HG03460 (cell line): Measurements from ENCODE around the gene BCAS4.

Experiments
- ATAC-seq: cut with Tn5 transposase; IDR thresholded peaks from one replicate; pipeline ENCODE4 v1.9.1; 2021; ENCODE audit not compliant: unreplicated experiment

BCAS4 gene

DNA sequence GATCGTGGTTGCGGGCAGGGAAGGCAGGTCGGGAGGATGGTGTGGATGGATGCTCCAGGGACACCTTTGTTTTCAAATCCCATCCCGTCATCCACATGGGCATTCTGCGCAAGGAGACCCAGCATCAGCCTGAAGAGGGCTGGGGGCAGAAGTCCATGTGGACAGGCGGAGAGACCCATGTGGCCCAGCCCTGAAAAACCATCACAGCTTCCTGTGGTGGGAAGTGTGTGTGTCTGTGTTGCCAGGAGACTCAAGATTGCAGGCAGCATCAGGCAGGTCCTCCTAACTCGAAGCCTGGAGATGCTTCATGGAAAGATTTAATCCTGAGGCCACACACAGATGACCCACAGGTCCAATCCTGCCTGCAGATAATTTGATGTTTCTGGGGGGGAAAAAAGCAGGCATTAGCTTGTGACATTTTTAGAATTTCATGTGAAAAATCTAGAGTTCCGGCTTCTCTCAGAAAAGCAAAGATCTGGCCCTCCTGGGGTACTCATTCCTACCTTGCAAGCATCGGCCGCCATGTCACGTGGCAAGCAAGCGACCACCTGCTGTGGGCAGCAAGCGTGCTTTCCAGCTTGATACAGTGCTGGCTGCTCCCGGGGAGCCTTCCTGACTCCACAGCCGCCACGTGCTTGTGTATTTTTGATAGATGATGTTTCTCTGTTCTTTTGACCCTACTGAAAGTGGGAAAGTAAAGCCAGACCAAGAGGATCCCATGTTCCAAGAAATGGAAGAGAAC lies 25.8 kb downstream of the BCAS4 start:
- no peak for ATAC-seq

DNA sequence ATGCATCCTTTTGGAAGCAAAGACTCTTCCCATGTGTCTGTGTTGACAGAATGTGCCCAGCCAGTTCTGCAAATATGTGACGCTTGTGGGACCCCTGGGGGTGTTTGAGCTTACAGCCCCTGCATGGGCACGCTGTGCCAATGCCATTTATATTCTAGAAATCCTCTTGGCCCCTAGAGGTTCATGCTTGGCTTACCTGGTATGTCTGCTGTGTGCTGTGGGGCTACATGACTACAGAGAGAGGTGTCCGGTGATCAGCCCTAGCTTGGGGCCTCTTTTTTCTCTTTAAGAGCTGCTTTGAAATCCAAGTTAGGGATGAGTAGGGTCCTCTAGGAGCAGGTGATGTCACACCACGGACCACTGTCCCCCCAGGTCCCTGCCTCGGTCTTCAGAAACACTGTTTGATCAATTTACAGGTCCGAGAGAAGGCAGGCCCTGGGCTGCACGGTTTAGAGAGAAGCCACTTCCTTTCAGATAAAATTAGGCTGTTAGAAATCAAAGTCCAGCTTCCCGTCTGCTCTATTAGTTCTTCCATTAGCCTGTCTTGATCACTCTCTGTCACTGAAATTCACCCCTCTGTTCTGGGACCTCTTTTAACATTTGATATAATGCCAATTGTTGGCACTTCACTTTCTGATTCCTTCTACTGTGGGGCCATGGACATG lies 26.5 kb downstream of the BCAS4 start:
- no peak for ATAC-seq

DNA sequence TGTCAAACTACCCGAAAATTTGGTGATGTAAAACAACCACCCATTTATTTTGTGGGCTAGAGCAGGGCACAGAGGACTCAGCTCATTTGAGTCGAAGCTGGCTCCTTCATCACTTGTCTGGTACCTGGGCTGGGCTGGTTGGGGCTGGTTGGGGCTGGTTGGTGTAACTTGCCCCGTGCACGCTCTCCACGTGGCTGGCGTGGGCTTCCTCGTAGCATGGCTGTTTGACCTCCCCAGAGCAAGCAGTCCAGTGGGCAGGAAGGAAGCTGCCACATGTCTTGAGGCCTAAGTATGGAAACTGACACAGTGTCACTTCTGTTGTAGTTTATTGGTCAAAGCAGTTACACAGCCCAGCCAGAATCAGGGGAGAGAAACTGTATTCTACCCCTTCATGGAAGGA lies 27.1 kb downstream of the BCAS4 start:
- ATAC-seq: no peak

DNA sequence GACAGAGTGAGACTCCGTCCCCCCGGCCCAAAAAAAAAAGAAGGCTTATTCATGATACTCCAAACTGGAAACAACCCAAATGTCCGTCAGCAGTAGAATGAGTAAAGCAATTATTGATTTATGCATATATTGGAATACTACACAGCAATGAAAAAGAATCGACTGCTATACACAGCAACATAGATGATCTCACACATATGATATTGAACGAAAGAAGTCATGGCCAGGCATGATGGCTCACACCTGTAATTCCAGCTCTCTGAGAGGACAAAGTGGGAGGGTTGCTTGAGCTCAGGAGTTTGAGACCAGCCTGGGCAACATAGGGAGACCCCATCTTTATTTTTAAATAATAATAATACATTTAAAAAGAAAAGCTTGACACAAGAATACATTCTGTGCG lies 28.5 kb downstream of the BCAS4 start:
- no peak for ATAC-seq

DNA sequence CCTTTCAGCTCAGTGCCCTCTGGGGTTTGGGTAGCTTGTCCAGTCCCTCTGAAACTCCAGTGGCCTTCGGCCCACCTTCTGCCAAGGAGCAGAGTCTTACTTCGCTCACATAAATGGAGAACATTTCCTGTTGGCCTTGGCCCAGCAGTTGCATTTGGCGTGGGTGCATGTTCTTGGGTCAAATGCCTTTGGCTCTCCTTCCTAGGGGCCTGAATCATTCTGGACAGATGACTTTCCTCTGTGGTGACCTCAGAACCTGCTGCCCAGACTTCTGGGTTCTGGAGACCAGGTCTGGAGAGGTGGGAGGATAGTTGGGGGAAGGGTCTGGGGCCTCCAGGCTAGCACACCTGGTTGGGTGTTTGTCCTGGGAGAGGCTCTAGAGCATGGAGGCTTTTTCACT lies 29.3 kb downstream of the BCAS4 start:
- no peak for ATAC-seq

DNA sequence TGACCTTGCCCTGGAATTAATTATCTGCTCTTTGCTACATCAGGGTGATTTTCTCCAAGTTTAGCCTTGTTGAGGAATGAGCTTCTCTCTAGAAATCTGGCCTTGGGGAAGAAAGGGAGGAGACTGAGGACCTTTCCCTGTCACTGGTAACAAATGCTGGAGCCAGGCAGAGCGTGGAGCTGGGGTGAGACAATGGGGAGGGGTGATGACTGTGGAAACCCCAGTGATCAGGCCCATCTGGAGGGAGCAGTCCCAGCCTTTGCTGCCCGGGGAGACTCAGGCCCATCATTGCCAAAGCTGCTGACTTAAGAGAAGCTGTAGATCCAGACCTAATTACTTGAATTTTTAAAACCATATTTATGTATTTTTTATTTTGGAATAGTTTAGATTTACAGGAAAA lies 31.3 kb downstream of the BCAS4 start:
- ATAC-seq: no peak

DNA sequence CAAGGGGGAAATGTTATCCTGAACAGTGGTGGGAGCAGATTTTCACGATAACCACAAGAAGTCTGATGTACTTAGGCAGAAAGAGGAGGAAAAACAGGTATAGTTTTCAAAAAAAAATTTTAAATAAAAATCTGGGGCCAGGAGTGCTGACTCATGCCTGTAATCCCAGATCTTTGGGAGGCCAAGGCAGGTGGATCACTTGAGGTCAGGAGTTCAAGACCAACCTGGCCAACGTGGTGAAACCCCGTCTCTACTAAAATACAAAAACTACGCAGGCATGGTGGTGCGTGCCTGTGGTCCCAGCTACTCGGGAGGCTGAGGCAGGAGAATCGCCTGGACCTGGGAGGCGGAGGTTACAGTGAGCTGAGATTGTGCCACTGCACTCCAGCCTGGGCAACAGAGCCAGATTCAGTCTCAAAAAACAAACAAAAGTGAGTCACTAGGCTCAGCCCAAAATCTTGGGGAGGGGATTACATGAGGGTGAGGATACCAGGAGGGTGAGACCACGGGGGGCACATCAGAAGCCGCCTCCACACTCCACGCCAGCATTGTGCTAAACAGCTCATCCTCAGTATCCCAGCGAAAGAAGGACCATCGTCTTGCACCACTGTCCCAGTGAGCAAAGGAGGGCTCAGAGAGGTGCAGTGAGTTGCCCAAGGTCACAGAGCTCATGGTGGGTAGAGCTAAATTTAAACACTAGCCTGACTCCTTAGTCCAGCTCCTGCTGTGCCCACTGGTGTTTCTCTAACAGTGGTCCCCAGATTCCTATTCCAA lies 33.7 kb downstream of the BCAS4 start:
- no peak for ATAC-seq

DNA sequence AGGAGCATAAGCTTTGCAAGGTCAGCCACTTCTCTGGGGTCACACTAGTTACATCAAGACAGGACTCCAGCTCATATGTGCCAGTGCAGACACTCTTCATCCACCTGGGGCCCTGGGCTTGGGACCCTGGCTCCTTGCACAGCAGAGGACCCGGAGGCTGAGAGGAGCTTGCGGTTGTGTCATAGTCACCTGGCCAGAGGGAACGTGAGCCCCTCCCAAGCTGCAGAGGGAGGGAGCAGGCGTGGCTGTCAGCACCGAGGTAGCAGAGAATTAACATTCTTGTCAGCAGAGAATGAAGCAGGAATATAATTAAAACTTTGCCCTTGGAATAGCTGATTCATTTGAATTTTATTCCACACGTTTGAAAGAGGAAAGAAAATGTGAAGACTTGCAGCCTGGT lies 36.8 kb downstream of the BCAS4 start:
- no peak for ATAC-seq

DNA sequence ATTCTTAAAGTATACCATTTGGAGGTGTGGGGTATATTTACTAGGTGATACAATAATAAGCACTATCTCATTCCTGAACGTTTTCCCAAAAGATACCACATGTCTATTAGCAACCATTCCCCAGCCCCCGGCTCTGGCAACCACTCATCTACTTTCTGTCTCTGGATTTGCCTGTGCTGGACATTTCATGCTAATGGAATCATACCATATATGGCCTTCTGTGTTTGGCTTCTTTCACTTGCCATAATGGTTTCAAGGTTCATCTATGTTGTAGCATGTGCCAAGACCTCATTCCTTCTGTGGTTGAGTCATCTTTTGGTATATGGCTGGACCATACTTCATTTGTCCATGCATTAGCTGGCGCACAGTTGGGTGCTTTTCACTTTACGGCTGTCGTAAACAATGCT lies 39.7 kb downstream of the BCAS4 start:
- no peak for ATAC-seq

DNA sequence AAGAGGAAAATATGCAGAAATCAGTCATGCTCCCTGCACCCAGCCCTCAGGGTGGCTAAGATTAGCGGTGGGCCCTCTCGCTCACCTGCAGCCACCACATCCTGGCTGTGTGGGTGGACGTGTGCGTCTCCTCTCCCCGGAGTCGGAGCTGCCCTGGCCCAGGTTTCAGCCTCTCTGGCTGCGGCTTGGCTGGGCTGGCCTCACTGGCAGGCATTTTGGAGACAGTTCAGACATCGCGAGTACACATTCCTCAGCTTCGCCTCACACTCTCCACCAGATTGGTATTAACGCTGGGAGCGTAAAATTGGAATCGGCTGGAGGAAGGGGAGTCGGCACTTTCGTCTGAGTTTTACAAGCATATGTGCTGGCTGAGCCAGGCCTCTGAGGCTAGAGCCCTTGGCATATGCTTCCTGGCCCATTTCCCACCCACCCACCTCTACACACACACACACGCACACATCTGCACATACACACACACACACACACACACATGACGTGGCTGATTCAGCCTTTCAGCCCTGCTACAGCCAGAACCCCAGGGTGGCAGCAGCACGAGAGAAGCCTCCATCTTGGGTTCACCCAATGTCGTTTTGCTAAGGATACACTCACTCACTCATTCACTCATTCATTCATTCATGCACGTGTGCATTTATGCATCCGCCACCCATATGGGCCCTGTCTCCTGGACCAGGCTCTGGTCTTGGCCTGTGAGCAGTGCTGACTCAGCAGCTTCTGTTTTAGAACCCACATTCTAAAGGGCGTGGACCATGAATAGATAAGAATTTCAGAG lies 42.9 kb downstream of the BCAS4 start:
- ATAC-seq: peak; percentile 71

DNA sequence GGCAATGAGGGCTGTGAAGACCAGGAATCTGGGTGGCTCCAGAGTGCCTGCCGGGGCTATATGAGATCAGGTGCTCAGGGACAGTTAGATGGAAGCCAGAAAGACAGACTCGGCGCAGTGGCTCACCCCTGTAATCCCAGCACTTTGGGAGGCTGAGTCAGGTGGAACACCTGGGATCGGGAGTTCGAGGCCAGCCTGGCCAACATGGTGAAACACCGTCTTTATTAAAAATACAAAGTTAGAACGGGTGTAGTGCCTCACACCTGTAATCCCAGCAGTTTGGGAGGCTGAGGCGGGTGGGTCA lies 43.4 kb downstream of the BCAS4 start:
- ATAC-seq: no peak

DNA sequence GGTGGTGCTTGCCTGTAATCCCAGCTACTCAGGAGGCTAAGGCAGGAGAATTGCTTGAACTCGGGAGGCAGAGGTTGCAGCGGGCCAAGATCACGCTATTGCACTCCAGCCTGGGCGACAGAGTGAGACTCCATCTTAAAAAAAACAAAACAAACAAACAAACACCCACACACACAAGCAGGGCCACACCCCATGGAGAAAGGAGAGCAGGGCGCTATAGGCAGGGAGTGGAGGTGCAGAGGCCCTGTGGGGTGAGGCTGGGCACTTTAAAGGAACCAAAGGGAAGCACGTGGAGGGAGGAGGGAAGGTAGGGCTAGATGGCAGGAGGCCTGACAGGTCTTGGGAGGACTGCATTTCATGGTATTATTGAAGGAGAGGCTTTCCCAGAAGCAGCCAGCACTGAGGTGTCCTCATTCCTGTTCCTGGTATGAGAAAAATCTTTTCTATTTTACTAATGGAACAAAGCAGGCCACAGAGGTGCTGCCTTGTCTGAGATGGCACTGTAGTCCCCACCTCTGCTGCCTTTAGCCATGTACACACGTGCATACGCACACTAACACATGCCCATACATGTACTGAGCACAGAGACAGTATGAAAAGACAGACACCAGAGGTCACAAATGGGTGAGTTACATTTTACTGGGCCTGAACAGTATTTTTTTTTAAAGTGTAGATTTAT lies 44.0 kb downstream of the BCAS4 start:
- ATAC-seq: no peak

DNA sequence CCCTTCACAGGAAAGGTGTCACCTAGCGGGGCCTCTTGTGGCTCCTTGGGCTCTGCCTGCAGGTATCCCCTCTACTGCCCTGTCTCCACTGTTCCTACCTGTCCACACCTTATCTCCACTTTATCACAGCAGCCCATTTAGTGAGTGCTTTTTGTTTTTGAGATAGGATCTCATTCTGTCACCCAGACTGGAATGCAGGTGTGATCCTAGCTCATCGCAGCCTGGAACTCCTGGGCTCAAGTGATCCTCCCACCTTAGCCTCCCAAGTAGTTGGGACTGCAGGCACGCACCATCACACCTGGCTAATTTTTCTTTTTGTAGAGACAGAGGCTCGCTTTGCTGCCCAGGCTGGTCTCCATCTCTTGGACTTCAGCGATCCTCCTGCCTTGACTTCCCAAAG lies 48.0 kb downstream of the BCAS4 start:
- no peak for ATAC-seq

DNA sequence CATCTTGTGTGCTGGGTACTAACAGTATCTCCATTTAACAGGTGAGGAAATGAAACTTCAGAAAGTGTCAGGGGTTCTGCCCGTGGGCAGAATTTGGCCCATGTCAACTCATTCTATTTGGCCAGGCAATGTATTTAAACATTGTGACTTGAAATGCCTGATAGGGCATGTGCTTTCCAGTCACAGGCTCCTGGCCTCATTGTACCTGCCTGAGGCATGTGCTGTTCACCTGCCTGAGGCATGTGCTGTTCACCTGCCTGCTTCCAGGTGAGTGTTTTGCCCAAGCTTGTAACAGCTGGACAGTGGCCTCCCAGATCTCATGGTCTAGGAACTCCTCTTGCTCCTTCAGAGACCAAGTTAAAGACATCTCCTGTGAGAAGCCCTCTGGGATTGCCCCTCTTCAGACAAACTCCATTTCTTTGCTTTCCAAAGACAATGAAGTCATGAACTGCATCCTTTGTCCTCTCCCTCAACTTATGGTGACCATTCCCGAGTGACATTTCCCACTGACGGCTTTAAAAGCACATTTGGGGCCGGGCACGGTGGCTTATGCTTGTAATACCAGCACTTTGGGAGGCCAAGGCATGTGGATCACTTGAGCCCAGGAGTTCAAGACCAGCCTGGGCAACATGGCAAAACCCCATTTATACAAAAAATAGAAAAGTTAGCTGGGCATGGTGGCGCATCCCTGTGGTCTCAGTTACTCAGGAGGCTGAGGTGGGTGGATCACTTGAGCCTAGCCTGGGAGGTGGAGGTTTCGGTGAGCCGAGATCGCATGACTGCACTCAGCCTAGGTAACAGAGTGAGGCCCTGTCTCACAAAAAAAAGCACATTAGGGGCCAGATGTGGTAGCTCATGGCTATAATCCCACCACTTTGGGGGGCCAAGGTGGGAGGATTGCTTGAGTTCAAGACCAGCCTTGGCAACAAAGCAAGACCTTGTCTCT lies 48.7 kb downstream of the BCAS4 start:
- no peak for ATAC-seq

DNA sequence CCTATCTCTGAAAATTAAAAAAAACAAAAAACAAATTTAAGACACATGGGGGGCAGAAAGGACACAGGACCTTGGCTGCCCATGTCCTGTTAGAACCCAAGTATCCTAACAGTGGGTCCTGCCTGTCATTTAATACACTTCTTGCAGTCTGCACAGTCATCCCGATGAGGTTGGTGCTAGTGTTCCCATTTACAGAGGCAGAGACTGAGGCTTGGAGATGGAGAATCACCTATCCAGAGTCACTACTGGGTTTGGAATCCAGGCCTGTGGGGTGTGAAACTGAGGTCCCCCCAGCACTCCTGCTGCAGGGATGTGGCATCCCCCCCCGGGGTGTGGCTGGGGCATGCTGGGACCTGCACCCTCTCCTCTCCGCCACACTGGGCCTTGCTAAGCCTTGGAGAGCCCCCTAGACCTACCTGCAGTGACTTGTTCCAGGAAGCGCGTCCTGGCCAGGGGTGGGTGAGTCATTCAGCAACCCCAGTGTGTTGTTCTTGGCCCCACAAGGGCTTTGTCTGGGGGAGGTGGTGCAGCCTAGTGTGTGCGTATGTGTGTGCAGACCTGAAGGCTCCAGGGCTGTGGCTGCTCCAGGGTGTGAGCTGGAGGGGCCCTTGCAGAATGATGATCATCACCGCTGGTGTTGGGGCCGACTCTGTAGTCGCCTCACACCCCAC lies 49.7 kb downstream of the BCAS4 start:
- peak; percentile 85 for ATAC-seq

DNA sequence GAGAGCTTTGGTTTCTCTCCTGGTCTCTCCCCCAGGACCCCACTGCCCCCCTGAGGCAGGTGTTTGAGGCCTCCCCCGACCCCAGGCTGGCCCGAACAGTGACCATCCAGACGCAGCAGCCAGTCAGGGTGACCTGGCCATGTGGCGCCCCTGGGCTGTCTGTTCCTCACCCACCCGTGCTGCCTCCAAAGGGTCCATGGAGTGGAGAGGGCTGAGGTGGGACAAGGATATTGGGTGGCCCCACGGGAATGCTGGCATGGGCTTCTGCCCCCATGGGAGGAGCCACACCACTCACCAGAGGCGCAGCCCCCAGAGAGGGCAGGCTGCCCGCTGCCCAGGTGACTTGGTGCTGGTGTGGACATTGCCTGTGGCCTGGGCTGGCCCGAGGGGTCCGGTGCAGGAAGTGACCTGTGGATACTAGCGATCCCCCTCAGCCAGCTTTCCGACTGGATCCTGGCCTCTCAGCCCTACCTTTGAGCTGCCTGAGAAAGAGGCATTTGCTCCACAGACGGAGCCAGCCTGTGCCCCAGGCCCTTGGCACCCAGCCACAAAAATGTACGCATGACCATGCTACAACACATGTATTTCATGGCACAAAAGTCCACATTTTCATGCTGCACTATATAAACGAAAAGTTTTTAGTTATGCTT lies 50.8 kb downstream of the BCAS4 start:
- ATAC-seq: no peak

DNA sequence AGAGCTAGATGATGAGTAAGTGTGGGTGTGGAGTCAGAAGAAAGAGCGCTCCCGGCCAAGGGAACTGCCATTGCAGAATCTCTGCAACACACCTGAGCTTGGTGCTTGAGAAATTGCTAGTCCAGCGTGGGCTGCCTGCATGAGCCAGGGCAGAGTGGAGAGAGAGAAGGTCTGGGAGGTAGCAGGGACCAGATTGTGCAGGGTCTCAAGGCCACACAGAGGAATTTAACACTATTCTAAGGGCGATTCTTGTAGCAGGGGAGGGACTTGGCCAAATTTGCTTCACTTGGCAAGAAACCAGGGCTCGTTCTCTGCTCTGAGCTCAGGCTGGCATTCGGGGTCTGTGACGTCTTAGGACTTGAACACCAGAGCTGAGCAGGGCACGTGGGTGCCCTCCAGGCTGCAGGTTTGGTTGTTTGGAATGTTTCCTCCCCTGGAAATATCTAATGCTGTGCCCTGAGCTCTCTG lies 53.5 kb downstream of the BCAS4 start:
- no peak for ATAC-seq

DNA sequence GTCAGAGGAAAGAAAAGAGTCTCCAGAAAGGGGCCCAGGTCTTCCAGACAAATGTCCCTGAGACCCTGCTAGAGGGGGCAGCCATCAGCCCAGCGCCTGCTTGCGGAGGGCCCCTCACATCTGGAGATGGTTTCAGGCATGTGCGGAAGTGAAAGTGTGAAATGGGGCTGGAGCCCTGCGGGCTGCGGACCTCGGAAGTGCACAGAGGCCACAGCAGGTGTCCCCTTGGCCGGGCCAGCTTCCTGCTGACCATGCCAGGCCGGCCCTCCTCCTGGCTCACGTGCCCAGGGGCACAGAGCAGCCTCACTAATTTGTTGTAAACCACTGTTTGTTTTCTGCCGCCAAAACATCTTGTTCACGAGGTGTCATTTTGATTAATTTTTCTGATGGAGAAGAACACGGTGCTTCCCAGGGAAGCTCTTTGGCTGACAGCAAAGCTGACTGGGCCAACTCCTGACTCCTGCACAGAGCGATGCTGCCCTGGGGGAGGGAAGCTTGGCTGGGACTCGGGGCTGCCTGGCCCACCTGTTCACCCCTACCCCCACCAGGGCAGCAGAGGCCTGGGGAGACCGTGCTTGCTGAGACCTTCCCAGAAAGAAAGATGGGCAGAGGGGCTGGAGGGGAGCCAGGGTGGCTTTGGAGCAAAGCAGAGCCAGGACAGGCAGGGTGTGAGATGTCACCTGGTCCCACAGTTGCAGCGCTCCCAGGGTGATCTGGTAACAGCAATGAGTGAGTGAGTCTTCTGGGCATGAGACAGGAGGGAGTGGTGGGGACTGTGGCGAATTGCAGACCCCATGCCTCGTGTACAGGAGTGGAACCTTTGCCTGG lies 54.2 kb downstream of the BCAS4 start:
- ATAC-seq: no peak
